ENCODE results near the gene KLHL8.

Gene KLHL8

GRCh38 chr4:87230806-87231205 lies 10.4 kb upstream of the KLHL8 start:
- Histone ChIP-seq H3K4me3 (ENCODE audit: severe bottlenecking) (no peak overlapping the region), H3K36me3 (ENCODE audit: low read depth) (no peaks in the 10 kb centered on the region), H3K9me3 (ENCODE audit: severe bottlenecking) (no peaks in the 10 kb centered on the region), H3K27ac (ENCODE audit: poor library complexity, severe bottlenecking) (no peak overlapping the region), H3K27me3 (ENCODE audit: insufficient read depth, poor library complexity, severe bottlenecking) (no peaks in the 10 kb centered on the region), H3K4me1 (ENCODE audit: insufficient read depth, poor library complexity, severe bottlenecking) (peaks cover 4% of the 10 kb centered on the region)
- DNase-seq (ENCODE audit: low spot score) (no peak), ATAC-seq (ENCODE audit: low read depth) (no peak)
- no peak for TF ChIP-seq CTCF (IDR thresholded peaks at IDR 0.05; ENCODE audit: poor library complexity, severe bottlenecking)

GRCh38 chr4:87229979-87230378 lies 9.6 kb upstream of the KLHL8 start:
- DNase-seq (ENCODE audit: low spot score), result no peak
- Histone ChIP-seq H3K36me3 (ENCODE audit: low read depth) (no peaks in the 10 kb centered on the region), H3K9me3 (ENCODE audit: severe bottlenecking) (no peaks in the 10 kb centered on the region), H3K4me3 (ENCODE audit: severe bottlenecking) (no peak overlapping the region), H3K4me1 (ENCODE audit: insufficient read depth, poor library complexity, severe bottlenecking) (no peaks in the 10 kb centered on the region), H3K27me3 (ENCODE audit: insufficient read depth, poor library complexity, severe bottlenecking) (no peaks in the 10 kb centered on the region), H3K27ac (ENCODE audit: poor library complexity, severe bottlenecking) (no peak overlapping the region)
- TF ChIP-seq CTCF (IDR thresholded peaks at IDR 0.05; ENCODE audit: poor library complexity, severe bottlenecking), result no peak
- no peak for ATAC-seq (ENCODE audit: low read depth)

- Histone ChIP-seq H3K36me3 (ENCODE audit: low read depth) (no peaks in the 10 kb centered on the region), H3K4me1 (ENCODE audit: insufficient read depth, poor library complexity, severe bottlenecking) (no peaks in the 10 kb centered on the region), H3K27ac (ENCODE audit: poor library complexity, severe bottlenecking) (no peak overlapping the region), H3K27me3 (ENCODE audit: insufficient read depth, poor library complexity, severe bottlenecking) (no peaks in the 10 kb centered on the region), H3K4me3 (ENCODE audit: severe bottlenecking) (no peak overlapping the region), H3K9me3 (ENCODE audit: severe bottlenecking) (no peaks in the 10 kb centered on the region)
- no peak for ATAC-seq (ENCODE audit: low read depth)
- no peak for TF ChIP-seq CTCF (IDR thresholded peaks at IDR 0.05; ENCODE audit: poor library complexity, severe bottlenecking)
- no peak for DNase-seq (ENCODE audit: low spot score)
Observed at GRCh38 chr4:87228262-87228860, 7.9 kb upstream of the KLHL8 start.

GRCh38 chr4:87227751-87228151 lies 7.3 kb upstream of the KLHL8 start:
- H3K9me3 ChIP-seq (ENCODE audit: severe bottlenecking), result no peaks in the 10 kb centered on the region
- no peaks in the 10 kb centered on the region for H3K36me3 ChIP-seq (ENCODE audit: low read depth)
- no peaks in the 10 kb centered on the region for H3K4me1 ChIP-seq (ENCODE audit: insufficient read depth, poor library complexity, severe bottlenecking)
- TF ChIP-seq CTCF (IDR thresholded peaks at IDR 0.05; ENCODE audit: poor library complexity, severe bottlenecking), result no peak
- no peaks in the 10 kb centered on the region for H3K27me3 ChIP-seq (ENCODE audit: insufficient read depth, poor library complexity, severe bottlenecking)
- H3K4me3 ChIP-seq (ENCODE audit: severe bottlenecking), result no peak overlapping the region
- H3K27ac ChIP-seq (ENCODE audit: poor library complexity, severe bottlenecking), result no peak overlapping the region
- DNase-seq (ENCODE audit: low spot score) (no peak), ATAC-seq (ENCODE audit: low read depth) (no peak)

- no peak for ATAC-seq (ENCODE audit: low read depth)
- Histone ChIP-seq H3K9me3 (ENCODE audit: severe bottlenecking) (no peaks in the 10 kb centered on the region), H3K36me3 (ENCODE audit: low read depth) (no peaks in the 10 kb centered on the region), H3K4me3 (ENCODE audit: severe bottlenecking) (no peak overlapping the region), H3K4me1 (ENCODE audit: insufficient read depth, poor library complexity, severe bottlenecking) (no peaks in the 10 kb centered on the region), H3K27ac (ENCODE audit: poor library complexity, severe bottlenecking) (no peak overlapping the region), H3K27me3 (ENCODE audit: insufficient read depth, poor library complexity, severe bottlenecking) (no peaks in the 10 kb centered on the region)
- DNase-seq (ENCODE audit: low spot score), result no peak
- no peak for TF ChIP-seq CTCF (IDR thresholded peaks at IDR 0.05; ENCODE audit: poor library complexity, severe bottlenecking)
Observed at GRCh38 chr4:87225936-87226335, 5.5 kb upstream of the KLHL8 start.
